OCI-LY3 (cell line): ENCODE measurements around the gene NEK10.

Source experiments
- H2AFZ ChIP-seq: fragments of 200-600, 300-600 bp; shearing (Covaris generic); 2 replicates; pipeline ENCODE4 v1.6.0; 2014; ENCODE audit warnings: antibody characterized with exemption, low read depth, low read length
- H3K27ac ChIP-seq: fragments of 200-600, 300-600 bp; sonication (generic); 2 replicates; pipeline ENCODE4 v1.5.1; 2014; ENCODE audit warnings: mild to moderate bottlenecking, low read length, moderate library complexity, mixed read lengths
- H3K27me3 ChIP-seq: fragments of 200-600, 300-600 bp; sonication (generic); 2 replicates; pipeline ENCODE4 v1.6.1; 2014; ENCODE audit warnings: low read depth, low read length, mixed read lengths
- H3K36me3 ChIP-seq: fragments of 200-600, 300-600 bp; sonication (generic); replicated peaks from 2 replicates; pipeline ENCODE3; 2014; ENCODE audit warnings: low read depth, low read length, mixed read lengths
- H3K4me1 ChIP-seq: fragments of 300-600, 200-600 bp; sonication (generic); 2 replicates; pipeline ENCODE4 v1.6.1; 2014; ENCODE audit warnings: low read length, mixed read lengths
- H3K4me2 ChIP-seq: fragments of 200-600, 300-600 bp; sonication (generic); 2 replicates; pipeline ENCODE4 v1.6.1; 2014; ENCODE audit warnings: low read length, mixed read lengths
- H3K4me3 ChIP-seq: fragments of 300-600, 200-600 bp; sonication (generic); 2 replicates; pipeline ENCODE4 v1.5.1; 2014; ENCODE audit warnings: antibody characterized with exemption, mild to moderate bottlenecking, low read length, moderate library complexity
- H3K79me2 ChIP-seq: fragments of 300-600, 200-600 bp; shearing (Covaris generic); 2 replicates; pipeline ENCODE4 v1.6.1; 2014; ENCODE audit warnings: mild to moderate bottlenecking, low read length, mixed read lengths
- H3K9ac ChIP-seq: fragments of 300-600, 200-600 bp; shearing (Covaris generic); 2 replicates; pipeline ENCODE4 v1.6.0; 2014; ENCODE audit warnings: mild to moderate bottlenecking, low read length, moderate library complexity
- H3K9me3 ChIP-seq: fragments of 200-600, 300-600 bp; shearing (Covaris generic); 2 replicates; pipeline ENCODE4 v1.6.1; 2014; ENCODE audit warnings: low read length, mixed read lengths; ENCODE audit not compliant: insufficient read depth
- H4K20me1 ChIP-seq: fragments of 200-600, 300-600 bp; sonication (generic); 2 replicates; pipeline ENCODE4 v1.6.1; 2016; ENCODE audit warnings: low read length, mixed read lengths; ENCODE audit not compliant: insufficient read depth
- EZH2phosphoT487 ChIP-seq: fragments of 200-600 bp; shearing (Covaris generic); IDR thresholded peaks from 2 replicates; pipeline ENCODE4 v1.6.1; 2018; ENCODE audit warnings: antibody characterized with exemption, mixed run types, low read depth
- TF ChIP-seq, protein P1 (sequence below): fragments of 200-600, 300-600 bp; sonication (generic); IDR thresholded peaks from 2 replicates; pipeline ENCODE4 v1.5.1; 2014; ENCODE audit warnings: antibody characterized with exemption, low read length, low read depth

NEK10 gene

DNA sequence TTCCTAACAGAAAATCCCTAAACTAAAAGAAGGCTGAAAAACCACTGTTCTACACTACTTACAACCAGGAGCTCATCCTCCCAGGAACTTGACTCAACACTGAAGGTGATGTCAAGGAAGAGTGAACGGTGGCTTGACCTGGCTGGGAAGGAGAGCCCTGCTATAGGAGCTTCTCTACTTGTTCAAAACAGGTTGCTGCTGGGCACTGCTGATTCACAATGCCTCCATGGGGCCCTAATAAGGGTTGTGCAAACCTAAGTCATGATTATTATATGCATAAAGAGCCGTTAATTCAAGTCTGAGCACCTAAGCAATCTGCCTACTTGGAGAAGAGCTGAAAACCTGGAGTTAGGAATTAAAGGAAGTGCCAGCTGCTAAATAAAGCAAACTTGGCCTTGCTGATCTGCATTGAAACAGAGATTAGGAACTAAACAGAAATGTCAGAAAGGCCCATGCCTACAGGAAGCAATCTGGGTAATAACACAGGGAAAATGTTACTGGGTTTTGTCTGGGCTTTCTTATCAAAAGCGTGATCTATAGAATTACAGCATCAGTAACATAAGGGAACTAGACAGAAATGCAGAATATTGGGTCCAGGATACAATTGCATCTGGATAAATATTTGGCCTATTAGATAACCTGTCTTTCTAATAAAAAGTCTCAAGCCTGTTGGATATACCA, 243.2 kb downstream of the NEK10 start:
- no peak overlapping the region for H3K27ac ChIP-seq
- H3K36me3 ChIP-seq, result no peaks in the 10 kb centered on the region
- no peak overlapping the region for H3K9ac ChIP-seq
- no peaks in the 10 kb centered on the region for H3K4me1 ChIP-seq
- no peaks in the 10 kb centered on the region for H3K79me2 ChIP-seq
- H3K4me3 ChIP-seq, result no peak overlapping the region
- no peak overlapping the region for H3K4me2 ChIP-seq
- H3K9me3 ChIP-seq, result no peaks in the 10 kb centered on the region
- H2AFZ ChIP-seq, result no peak overlapping the region
- H4K20me1 ChIP-seq, result no peaks in the 10 kb centered on the region
- no peak for TF ChIP-seq EZH2phosphoT487
- TF ChIP-seq, protein P1, sequence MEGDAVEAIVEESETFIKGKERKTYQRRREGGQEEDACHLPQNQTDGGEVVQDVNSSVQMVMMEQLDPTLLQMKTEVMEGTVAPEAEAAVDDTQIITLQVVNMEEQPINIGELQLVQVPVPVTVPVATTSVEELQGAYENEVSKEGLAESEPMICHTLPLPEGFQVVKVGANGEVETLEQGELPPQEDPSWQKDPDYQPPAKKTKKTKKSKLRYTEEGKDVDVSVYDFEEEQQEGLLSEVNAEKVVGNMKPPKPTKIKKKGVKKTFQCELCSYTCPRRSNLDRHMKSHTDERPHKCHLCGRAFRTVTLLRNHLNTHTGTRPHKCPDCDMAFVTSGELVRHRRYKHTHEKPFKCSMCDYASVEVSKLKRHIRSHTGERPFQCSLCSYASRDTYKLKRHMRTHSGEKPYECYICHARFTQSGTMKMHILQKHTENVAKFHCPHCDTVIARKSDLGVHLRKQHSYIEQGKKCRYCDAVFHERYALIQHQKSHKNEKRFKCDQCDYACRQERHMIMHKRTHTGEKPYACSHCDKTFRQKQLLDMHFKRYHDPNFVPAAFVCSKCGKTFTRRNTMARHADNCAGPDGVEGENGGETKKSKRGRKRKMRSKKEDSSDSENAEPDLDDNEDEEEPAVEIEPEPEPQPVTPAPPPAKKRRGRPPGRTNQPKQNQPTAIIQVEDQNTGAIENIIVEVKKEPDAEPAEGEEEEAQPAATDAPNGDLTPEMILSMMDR, result no peak
- no peaks in the 10 kb centered on the region for H3K27me3 ChIP-seq

DNA sequence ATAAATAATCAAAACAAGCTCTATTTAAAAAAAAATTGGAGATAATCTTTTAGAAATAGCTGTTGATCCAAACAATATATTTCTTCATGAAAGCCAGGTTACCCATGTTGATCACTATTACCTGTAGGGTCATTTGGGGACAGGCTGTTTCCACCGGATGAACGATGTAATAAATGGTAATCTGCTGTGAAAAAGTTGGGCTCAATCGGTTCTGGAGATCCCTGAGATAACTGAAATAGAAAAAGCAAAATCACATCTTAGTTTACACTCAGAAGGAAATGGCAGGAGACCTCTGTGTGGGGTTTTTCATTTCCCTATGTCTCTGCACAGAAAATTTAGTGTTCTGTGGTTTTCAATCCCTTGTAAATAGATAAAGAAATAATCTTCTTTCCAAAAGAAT, 249.5 kb downstream of the NEK10 start:
- Histone ChIP-seq H3K27me3 (no peaks in the 10 kb centered on the region), H3K4me2 (no peak overlapping the region), H3K9ac (no peak overlapping the region), H3K4me3 (no peak overlapping the region), H3K79me2 (no peaks in the 10 kb centered on the region), H3K9me3 (no peaks in the 10 kb centered on the region), H3K36me3 (no peaks in the 10 kb centered on the region), H2AFZ (no peak overlapping the region), H3K27ac (no peak overlapping the region), H3K4me1 (peaks cover 15% of the 10 kb centered on the region), H4K20me1 (no peaks in the 10 kb centered on the region)
- TF ChIP-seq EZH2phosphoT487, result no peak
- TF ChIP-seq, protein P1, result no peak

DNA sequence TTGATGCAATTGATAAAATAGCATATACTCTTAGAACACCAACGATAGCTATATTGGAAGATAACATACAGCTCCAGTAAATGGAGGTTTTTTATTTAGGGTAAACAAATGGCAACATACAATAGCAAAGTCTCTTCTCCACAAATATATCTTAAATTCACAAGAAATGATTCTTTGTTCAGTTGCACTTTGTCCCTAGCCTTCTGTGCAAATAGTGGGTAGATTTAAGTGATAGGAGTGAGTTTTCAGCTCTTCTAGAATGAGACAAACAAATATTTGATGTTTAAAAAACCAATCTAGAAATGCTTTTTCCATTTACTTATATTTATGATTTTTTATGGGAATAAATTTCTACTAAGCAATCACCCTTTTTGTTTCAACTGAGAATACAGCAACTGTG, 253.8 kb downstream of the NEK10 start:
- Histone ChIP-seq H3K4me2 (no peak overlapping the region), H3K9me3 (no peaks in the 10 kb centered on the region), H3K9ac (no peak overlapping the region), H4K20me1 (no peaks in the 10 kb centered on the region), H3K4me1 (peaks cover 15% of the 10 kb centered on the region), H3K27ac (no peak overlapping the region), H3K36me3 (no peaks in the 10 kb centered on the region), H3K79me2 (no peaks in the 10 kb centered on the region), H3K27me3 (no peaks in the 10 kb centered on the region), H2AFZ (no peak overlapping the region), H3K4me3 (no peak overlapping the region)
- no peak for TF ChIP-seq EZH2phosphoT487
- TF ChIP-seq, protein P1, result no peak

DNA sequence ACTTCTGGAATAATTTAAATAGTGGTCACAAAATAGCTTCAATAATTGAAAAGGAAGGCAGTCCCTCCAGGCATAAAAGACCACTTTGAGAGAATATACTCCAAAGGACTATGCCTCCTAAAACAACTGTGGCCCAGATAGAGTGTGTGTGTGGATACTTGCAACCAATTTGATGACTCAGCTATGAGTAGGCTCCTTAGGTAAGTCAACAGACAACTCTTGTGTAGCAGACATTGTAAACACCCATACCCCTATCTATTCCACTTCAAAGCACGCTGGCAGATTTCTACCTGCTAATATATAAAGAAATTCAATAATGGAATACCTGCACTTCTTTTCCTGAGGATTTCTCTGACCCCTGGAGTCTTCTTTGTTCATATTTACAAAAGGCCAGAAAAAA, 254.5 kb downstream of the NEK10 start:
- no peak overlapping the region for H3K4me2 ChIP-seq
- H4K20me1 ChIP-seq, result no peaks in the 10 kb centered on the region
- no peak overlapping the region for H2AFZ ChIP-seq
- H3K9me3 ChIP-seq, result no peaks in the 10 kb centered on the region
- H3K79me2 ChIP-seq, result no peaks in the 10 kb centered on the region
- H3K4me1 ChIP-seq, result peaks cover 15% of the 10 kb centered on the region
- no peak overlapping the region for H3K4me3 ChIP-seq
- no peak overlapping the region for H3K9ac ChIP-seq
- no peak for TF ChIP-seq EZH2phosphoT487
- TF ChIP-seq, protein P1, result no peak
- H3K27me3 ChIP-seq, result no peaks in the 10 kb centered on the region
- no peaks in the 10 kb centered on the region for H3K36me3 ChIP-seq
- no peak overlapping the region for H3K27ac ChIP-seq
